H1 (cell line): Measurements from ENCODE around the gene MEF2B. TPM values are rescaled to one million over a fixed set of nuclear protein-coding genes. Genes with fewer than 3 reads are reported as not detected.

ENCODE experiments used
- CTCF ChIA-PET: fragments of 300-600 bp; sonication (Branson Sonifier 250); formaldehyde crosslinking; loops from one replicate; lab custom pipeline; 2021; ENCODE audit not compliant: partially characterized antibody; lab: Charles Lee
- POLR2A ChIA-PET: fragments of 300-600 bp; sonication (Branson Sonifier 250); formaldehyde crosslinking; loops from one replicate; lab custom pipeline; 2021; ENCODE audit warnings: inconsistent platforms; ENCODE audit not compliant: partially characterized antibody; lab: Charles Lee
- DNase-seq, 2 experiments: peaks; one replicate each; pipeline versions ENCODE4 v3.0.0 to v3.0.0-alpha.2; 2010 to 2022; ENCODE audit warnings: low spot score in 2 of 2, low read depth in 1 of 2, mixed read lengths in 1 of 2
- FAIRE-seq: peaks from 2 replicates; lab custom pipeline; 2011; peaks lifted over from hg19 to GRCh38; lab: Jason Lieb, UNC
- H2AFZ ChIP-seq: 2 replicates; pipeline ENCODE4 v1.8.1; 2012; ENCODE audit warnings: low read length, inconsistent platforms
- H2AK5ac ChIP-seq: 2 replicates; pipeline ENCODE4 v1.6.1; 2013; ENCODE audit warnings: low read depth, low read length
- H2BK120ac ChIP-seq: replicated peaks from 2 replicates; pipeline ENCODE3; 2013; ENCODE audit warnings: low read depth, low read length, inconsistent platforms
- H2BK12ac ChIP-seq: 2 replicates; pipeline ENCODE4 v1.6.1; 2013; ENCODE audit warnings: low read depth, low read length
- H2BK15ac ChIP-seq: 2 replicates; pipeline ENCODE4 v1.6.1; 2013; ENCODE audit warnings: low read length
- H2BK20ac ChIP-seq: 2 replicates; pipeline ENCODE4 v1.6.1; 2013; ENCODE audit warnings: low read length
- H2BK5ac ChIP-seq: 2 replicates; pipeline ENCODE4 v1.6.1; 2013; ENCODE audit warnings: low read depth, low read length
- H3K14ac ChIP-seq: 2 replicates; pipeline ENCODE4 v1.6.1; 2013; ENCODE audit warnings: inconsistent platforms; ENCODE audit not compliant: insufficient read length
- H3K18ac ChIP-seq: 2 replicates; pipeline ENCODE4 v1.6.1; 2013; ENCODE audit warnings: low read length; ENCODE audit errors: extremely low read depth
- H3K23ac ChIP-seq: 2 replicates; pipeline ENCODE4 v1.6.1; 2013; ENCODE audit warnings: inconsistent platforms; ENCODE audit not compliant: insufficient read length
- H3K23me2 ChIP-seq: 2 replicates; pipeline ENCODE4 v1.6.1; 2013; ENCODE audit warnings: low read depth, low read length
- H3K27ac ChIP-seq: 2 replicates; pipeline ENCODE4 v1.6.1; 2011; ENCODE audit warnings: low read depth, low read length, inconsistent platforms
- H3K27me3 ChIP-seq, 4 experiments: replicated peaks in 1 of 4; 1 replicate in 1 of 4; 2 replicates in 3 of 4; pipeline versions ENCODE4 v1.6.1 to v1.8.1; 2011 to 2013; ENCODE audit warnings: low read length in 3 of 4, mild to moderate bottlenecking in 3 of 4, inconsistent platforms in 2 of 4, mixed read lengths in 2 of 4, moderate library complexity in 1 of 4; ENCODE audit not compliant: control insufficient read depth in 3 of 4, insufficient read depth in 3 of 4; ENCODE audit errors: extremely low read depth in 1 of 4
- H3K36me3 ChIP-seq, 4 experiments: 2 replicates each; pipeline versions ENCODE4 v1.6.1 to v1.8.1; 2011 to 2013; ENCODE audit warnings: mild to moderate bottlenecking in 4 of 4, low read length in 3 of 4, moderate library complexity in 2 of 4, control low read depth in 1 of 4, inconsistent platforms in 1 of 4; ENCODE audit not compliant: insufficient read depth in 4 of 4, control insufficient read depth in 2 of 4
- H3K4ac ChIP-seq: replicated peaks from 2 replicates; pipeline ENCODE3; 2013; ENCODE audit warnings: low read length, low read depth, mixed read lengths, inconsistent platforms; ENCODE audit not compliant: insufficient read length
- H3K4me1 ChIP-seq, 4 experiments: replicated peaks in 1 of 4; 1 replicate in 1 of 4; 2 replicates in 3 of 4; pipeline versions ENCODE4 v1.6.1 to v1.8.1; 2011 to 2013; ENCODE audit warnings: low read length in 3 of 4, inconsistent platforms in 2 of 4, mixed read lengths in 1 of 4; ENCODE audit not compliant: insufficient read depth in 4 of 4, control insufficient read depth in 3 of 4
- H3K4me2 ChIP-seq, 2 experiments: 2 replicates each; pipeline versions ENCODE4 v1.6.1 to v1.8.1; 2011 to 2013; ENCODE audit warnings: low read depth in 2 of 2, low read length in 2 of 2, control low read depth in 1 of 2, inconsistent platforms in 1 of 2, mild to moderate bottlenecking in 1 of 2; ENCODE audit not compliant: insufficient read depth in 1 of 2
- H3K4me3 ChIP-seq, 4 experiments: fragments of 200-600, 300-600 bp in 1 of 4; sonication (generic), shearing (Covaris generic), sonication (Bioruptor Twin) in 1 of 4; 2 replicates each; pipeline versions ENCODE4 v1.5.1 to v1.8.1; 2011 to 2016; ENCODE audit warnings: low read length in 4 of 4, low read depth in 3 of 4, control low read depth in 2 of 4, inconsistent platforms in 2 of 4, mild to moderate bottlenecking in 2 of 4, mixed read lengths in 1 of 4, moderate library complexity in 1 of 4; ENCODE audit not compliant: insufficient read depth in 2 of 4; ENCODE audit errors: extremely low read depth in 1 of 4
- H3K56ac ChIP-seq: replicated peaks from 2 replicates; pipeline ENCODE3; 2013; ENCODE audit warnings: low read depth, mild to moderate bottlenecking, mixed read lengths, low read length, inconsistent platforms; ENCODE audit not compliant: insufficient read length
- H3K79me1 ChIP-seq: 2 replicates; pipeline ENCODE4 v1.6.1; 2013; ENCODE audit warnings: low read depth, low read length, control low read depth
- H3K79me2 ChIP-seq, 2 experiments: 2 replicates each; pipeline versions ENCODE4 v1.6.1 to v1.8.1; 2012 to 2013; ENCODE audit warnings: low read length in 2 of 2, mild to moderate bottlenecking in 2 of 2, inconsistent platforms in 1 of 2; ENCODE audit not compliant: insufficient read depth in 2 of 2, control insufficient read depth in 1 of 2
- H3K9ac ChIP-seq, 4 experiments: replicated peaks in 1 of 4; 1 replicate in 1 of 4; 2 replicates in 3 of 4; pipeline versions ENCODE4 v1.6.1 to v1.8.1; 2011 to 2013; ENCODE audit warnings: low read depth in 3 of 4, low read length in 3 of 4, control low read depth in 2 of 4, mild to moderate bottlenecking in 2 of 4, moderate library complexity in 2 of 4, inconsistent platforms in 1 of 4; ENCODE audit errors: extremely low read depth in 1 of 4
- H3K9me3 ChIP-seq, 2 experiments: 2 replicates each; pipeline versions ENCODE4 v1.6.1 to v1.8.1; 2012 to 2013; ENCODE audit warnings: mild to moderate bottlenecking in 2 of 2, moderate library complexity in 2 of 2, control low read depth in 1 of 2, inconsistent platforms in 1 of 2, low read depth in 1 of 2, low read length in 1 of 2, mixed read lengths in 1 of 2; ENCODE audit not compliant: insufficient read depth in 2 of 2
- H4K20me1 ChIP-seq, 2 experiments: replicated peaks in 1 of 2; 2 replicates each; pipeline versions ENCODE3 to v1.8.1; 2011 to 2013; ENCODE audit warnings: inconsistent platforms in 2 of 2, low read length in 2 of 2, mild to moderate bottlenecking in 1 of 2; ENCODE audit not compliant: insufficient read depth in 2 of 2, control insufficient read depth in 1 of 2
- H4K5ac ChIP-seq: 2 replicates; pipeline ENCODE4 v1.6.1; 2013; ENCODE audit warnings: low read length, low read depth, mixed read lengths, inconsistent platforms; ENCODE audit not compliant: insufficient read length
- H4K8ac ChIP-seq: 2 replicates; pipeline ENCODE4 v1.8.0; 2013; ENCODE audit warnings: mild to moderate bottlenecking, moderate library complexity, low read length, inconsistent platforms; ENCODE audit not compliant: insufficient read depth; ENCODE audit errors: extremely low read depth
- H4K91ac ChIP-seq: replicated peaks from 2 replicates; pipeline ENCODE3; 2013; ENCODE audit warnings: low read length, mixed read lengths, inconsistent platforms; ENCODE audit not compliant: insufficient read length
- ASH2L ChIP-seq: fragments of 200-600, 300-600 bp; sonication (generic); IDR thresholded peaks from one replicate; pipeline ENCODE4 v1.7.1; 2017; ENCODE audit warnings: low read length
- BCL11A ChIP-seq, 2 experiments: IDR thresholded peaks; one replicate each; pipeline ENCODE4 v1.6.1; 2011; ENCODE audit warnings: low read depth in 2 of 2, low read length in 2 of 2, mild to moderate bottlenecking in 2 of 2
- EP300 ChIP-seq, 2 experiments: IDR thresholded peaks; 1 replicate in 1 of 2; 2 replicates in 1 of 2; pipeline ENCODE4 v1.6.1; 2011 to 2012; ENCODE audit warnings: low read depth in 2 of 2, low read length in 2 of 2, mild to moderate bottlenecking in 2 of 2, borderline replicate concordance in 1 of 2, inconsistent platforms in 1 of 2, moderate library complexity in 1 of 2
- KDM1A ChIP-seq: fragments of 200-600, 300-600 bp; sonication (generic); IDR thresholded peaks from 2 replicates; pipeline ENCODE4 v1.7.1; 2016; ENCODE audit warnings: mild to moderate bottlenecking, low read length, borderline replicate concordance
- NANOG ChIP-seq: IDR thresholded peaks from 2 replicates; pipeline ENCODE4 v1.6.1; 2011; ENCODE audit warnings: low read length, low read depth, mild to moderate bottlenecking, inconsistent platforms; ENCODE audit not compliant: insufficient read depth, poor library complexity, severe bottlenecking
- SIRT6 ChIP-seq: IDR thresholded peaks from one replicate; pipeline ENCODE4 v1.7.1; 2012; ENCODE audit warnings: low read length, inconsistent platforms
- SIX5 ChIP-seq: IDR thresholded peaks from 2 replicates; pipeline ENCODE4 v1.6.1; 2011; ENCODE audit warnings: mild to moderate bottlenecking, low read depth, low read length
- TEAD4 ChIP-seq: IDR thresholded peaks from 2 replicates; pipeline ENCODE4 v1.6.1; 2012; ENCODE audit warnings: low read depth, low read length, inconsistent platforms, mixed read lengths
- ZNF274 ChIP-seq: IDR thresholded peaks from 2 replicates; pipeline ENCODE4 v1.7.0; 2012; ENCODE audit warnings: low read length, borderline replicate concordance; ENCODE audit errors: extremely low read depth
- WGBS, 2 experiments: shearing (Covaris generic) in 1 of 2; methylation state at CpG; one replicate each; pipeline versions ENCODE4 v1.1.6 to v1.1.7; 2013 to 2015; ENCODE audit warnings: low lambda C conversion rate in 2 of 2, mixed read lengths in 2 of 2, inconsistent platforms in 1 of 2, low coverage in 1 of 2, missing lambda C conversion rate in 1 of 2; ENCODE audit not compliant: insufficient replicate concordance in 2 of 2, insufficient coverage in 1 of 2, insufficient read length in 1 of 2; ENCODE audit errors: extremely low coverage in 1 of 2, missing lambda C conversion rate in 1 of 2; 5-methylcytosine and 5-hydroxymethylcytosine counted together
- polyA plus RNA-seq, 7 experiments: library from polyadenylated mRNA; depleted of rRNA in 3 of 7; stranded (reverse) in 5 of 7; unstranded in 2 of 7; fragments of >200 nt in 5 of 7; fragments of 200-250 nt in 2 of 7; gene quantifications; 1 replicate in 5 of 7; 2 replicates in 1 of 7; 4 replicates in 1 of 7; pipeline versions ENCODE4 v1.2.1 to v1.2.3, GENCODE V29; 2011 to 2013; ENCODE audit warnings: missing spikeins in 2 of 7, mixed read lengths in 2 of 7
- total RNA-seq: library from RNA; stranded (reverse); fragmentation: NEBNext Ultra II Directional; extraction: Animal tissue kit (Norgen Biotek cat#: 25700); gene quantifications from 2 replicates; pipeline ENCODE4 v1.2.1, GENCODE V29; 2021

Gene MEF2B
- total and polyA plus RNA-seq, 2 of the 8 experiments (the other 6 are each of a cell fraction or from before 2014, with no cell fraction given): 2.8 to 3.7 TPM

DNA sequence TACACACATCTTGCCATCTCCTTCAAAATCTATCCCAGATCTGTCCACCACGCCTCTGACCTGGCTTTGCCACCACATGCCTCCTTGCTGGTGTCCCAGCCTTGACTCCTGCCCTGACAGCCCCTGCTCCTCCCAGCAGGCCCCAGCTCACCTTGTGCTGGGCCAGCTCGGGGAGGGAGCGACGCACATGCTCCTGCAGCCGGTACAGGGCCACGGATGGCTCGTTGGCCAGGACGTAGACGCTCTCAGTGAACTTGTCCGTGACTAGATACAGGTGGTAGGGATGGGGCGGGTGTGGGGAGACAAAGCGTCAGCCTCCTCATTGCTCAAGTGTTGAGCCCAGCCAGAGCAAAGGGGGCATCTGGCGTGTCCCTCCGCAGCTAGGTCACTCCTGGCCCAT, 16.7 kb upstream of the MEF2B start:
- Histone ChIP-seq H3K9ac (no peak overlapping the region), H3K79me1 (peaks cover 4% of the 10 kb centered on the region), H4K8ac (no peak overlapping the region), H3K56ac (no peak overlapping the region), H3K27ac (no peak overlapping the region), H3K4me3 (no peak overlapping the region), H3K9me3 (no peaks in the 10 kb centered on the region), H4K91ac (peak overlapping the region; percentile 54), H3K4me2 (no peak overlapping the region), H3K4me1 (peaks cover 0 to 3% (median 1%) of the 10 kb centered on the region in 4 experiments; a peak in 4 of 7 replicates), H2BK15ac (no peak overlapping the region), H2AK5ac (no peak overlapping the region), H3K79me2 (peaks cover 0 to 16% of the 10 kb centered on the region in 2 experiments; a peak in 2 of 4 replicates), H2BK5ac (no peak overlapping the region; the same call in 1 of the 2 replicates), H4K20me1 (peaks cover 2 to 10% of the 10 kb centered on the region in 2 experiments), H2BK20ac (no peak overlapping the region), H2AFZ (no peak overlapping the region), H3K14ac (no peak overlapping the region), H3K23me2 (no peaks in the 10 kb centered on the region; the same call in 1 of the 2 replicates), H3K23ac (no peak overlapping the region), H3K27me3 (no peaks in the 10 kb centered on the region), H3K36me3 (peaks cover 2 to 6% (median 4%) of the 10 kb centered on the region in 4 experiments; a peak in 6 of 8 replicates), H4K5ac (no peak overlapping the region), H2BK120ac (no peak overlapping the region), H3K18ac (no peak overlapping the region), H2BK12ac (no peak overlapping the region), H3K4ac (no peak overlapping the region)
- DNase-seq (no peak), FAIRE-seq (no peak)
- CTCF ChIA-PET: interaction anchor here (1.0 to 5.2 kb wide), 4 partner anchors 11 to 40 kb away, joined by 3 to 24 read pairs (median 3); no protein-coding TSS in a partner anchor
- POLR2A ChIA-PET: interaction anchor here (1.0 to 1.6 kb wide), 3 partner anchors 12 to 87 kb away, joined by 3 to 4 read pairs (median 3); partner anchors contain the start of gene TM6SF2
- 93% methylated on average over 14 of the region's 14 CpGs; no CpG with 5 or more reads in 1 of the 2 experiments for WGBS, 2 experiments
- TF ChIP-seq BCL11A (IDR thresholded peaks at IDR 0.05; ENCODE audit: low read depth in 2 of 2, low read length in 2 of 2) (no peak), TEAD4 (no peak), KDM1A (no peak), NANOG (no peak), EP300 (IDR thresholded peaks at IDR 0.05; ENCODE audit: borderline replicate concordance in 1 of 2, low read depth in 2 of 2, low read length in 2 of 2) (no peak), ZNF274 (no peak), SIRT6 (no peak), SIX5 (no peak), ASH2L (no peak)
